Smooth muscle cell (in vitro differentiated cells): ENCODE data around the gene GRIN2D. TPM values are rescaled to one million over a fixed set of nuclear protein-coding genes. Genes with fewer than 3 reads are reported as not detected.

Experiments
- DNase-seq: peaks from one replicate; lab custom pipeline; 2025; ENCODE audit not compliant: unreplicated experiment; lab: John Stamatoyannopoulos, UW
- H2AFZ ChIP-seq: fragments of 200-600 bp; sonication (generic); 2 replicates; pipeline ENCODE4 v1.6.0; 2016; ENCODE audit warnings: antibody characterized with exemption, low read depth, mild to moderate bottlenecking
- H3F3A ChIP-seq: fragments of 200-600 bp; sonication (generic); 2 replicates; pipeline ENCODE4 v1.6.0; 2017; ENCODE audit warnings: antibody characterized with exemption, low read depth
- H3K27ac ChIP-seq: fragments of 200-600 bp; sonication (generic); 2 replicates; pipeline ENCODE4 v1.5.1; 2016; ENCODE audit warnings: low read depth, mild to moderate bottlenecking
- H3K27me3 ChIP-seq: fragments of 200-600 bp; sonication (generic); 2 replicates; pipeline ENCODE4 v1.6.1; 2016; ENCODE audit warnings: low read depth, mild to moderate bottlenecking
- H3K36me3 ChIP-seq: fragments of 200-600 bp; sonication (generic); 2 replicates; pipeline ENCODE4 v1.5.1; 2016; ENCODE audit warnings: low read depth
- H3K4me1 ChIP-seq: fragments of 200-600 bp; sonication (generic); 2 replicates; pipeline ENCODE4 v1.5.1; 2016; ENCODE audit warnings: low read depth
- H3K4me2 ChIP-seq: fragments of 200-600 bp; sonication (generic); 2 replicates; pipeline ENCODE4 v1.6.0; 2016; ENCODE audit warnings: mild to moderate bottlenecking
- H3K4me3 ChIP-seq: fragments of 200-600 bp; sonication (generic); 2 replicates; pipeline ENCODE4 v1.5.1; 2016; ENCODE audit warnings: mild to moderate bottlenecking
- H3K79me2 ChIP-seq: fragments of 200-600 bp; sonication (generic); 2 replicates; pipeline ENCODE4 v1.6.0; 2016; ENCODE audit warnings: low read depth, mild to moderate bottlenecking
- H3K9ac ChIP-seq: fragments of 200-600 bp; sonication (generic); 2 replicates; pipeline ENCODE4 v1.6.0; 2016; ENCODE audit warnings: low read depth
- H3K9me3 ChIP-seq: fragments of 200-600 bp; sonication (generic); replicated peaks from 2 replicates; pipeline ENCODE4 v1.5.1; 2016; ENCODE audit warnings: low read depth
- H4K20me1 ChIP-seq: fragments of 200-600 bp; sonication (generic); 2 replicates; pipeline ENCODE4 v1.6.0; 2016; ENCODE audit warnings: low read depth
- WGBS: methylation state at CpG from one replicate; pipeline ENCODE4 v1.1.7; 2016; ENCODE audit warnings: low lambda C conversion rate; 5-methylcytosine and 5-hydroxymethylcytosine counted together
- polyA plus RNA-seq: library from polyadenylated mRNA; unstranded; fragments of >200 nt; fragmentation: Nextera tagmentation; extraction: Ambion mirVana; gene quantifications from 2 replicates; pipeline ENCODE4 v1.2.1, GENCODE V29; 2016
- total RNA-seq: library from RNA; depleted of rRNA; stranded (reverse); fragments of >200 nt; gene quantifications from 2 replicates; pipeline ENCODE4 v1.2.3, GENCODE V29; 2014
- TF ChIP-seq, protein P1 (sequence below): fragments of 200-600 bp; sonication (generic); IDR thresholded peaks from 2 replicates; pipeline ENCODE4 v1.5.1; 2017; ENCODE audit warnings: borderline replicate concordance, mild to moderate bottlenecking, antibody characterized with exemption; ENCODE audit not compliant: insufficient read depth, poor library complexity, severe bottlenecking

Gene GRIN2D
- total and polyA plus RNA-seq, 2 experiments from 2014 or later: 4.0 to 10.7 TPM

- H3K4me1 ChIP-seq: no peaks in the 10 kb centered on the region
- peak overlapping the region; percentile 85 for H2AFZ ChIP-seq
- no peaks in the 10 kb centered on the region for H3K27me3 ChIP-seq
- peak; percentile 58 for DNase-seq
- TF ChIP-seq, protein P1, sequence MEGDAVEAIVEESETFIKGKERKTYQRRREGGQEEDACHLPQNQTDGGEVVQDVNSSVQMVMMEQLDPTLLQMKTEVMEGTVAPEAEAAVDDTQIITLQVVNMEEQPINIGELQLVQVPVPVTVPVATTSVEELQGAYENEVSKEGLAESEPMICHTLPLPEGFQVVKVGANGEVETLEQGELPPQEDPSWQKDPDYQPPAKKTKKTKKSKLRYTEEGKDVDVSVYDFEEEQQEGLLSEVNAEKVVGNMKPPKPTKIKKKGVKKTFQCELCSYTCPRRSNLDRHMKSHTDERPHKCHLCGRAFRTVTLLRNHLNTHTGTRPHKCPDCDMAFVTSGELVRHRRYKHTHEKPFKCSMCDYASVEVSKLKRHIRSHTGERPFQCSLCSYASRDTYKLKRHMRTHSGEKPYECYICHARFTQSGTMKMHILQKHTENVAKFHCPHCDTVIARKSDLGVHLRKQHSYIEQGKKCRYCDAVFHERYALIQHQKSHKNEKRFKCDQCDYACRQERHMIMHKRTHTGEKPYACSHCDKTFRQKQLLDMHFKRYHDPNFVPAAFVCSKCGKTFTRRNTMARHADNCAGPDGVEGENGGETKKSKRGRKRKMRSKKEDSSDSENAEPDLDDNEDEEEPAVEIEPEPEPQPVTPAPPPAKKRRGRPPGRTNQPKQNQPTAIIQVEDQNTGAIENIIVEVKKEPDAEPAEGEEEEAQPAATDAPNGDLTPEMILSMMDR: no peak
- H3K79me2 ChIP-seq: no peaks in the 10 kb centered on the region
- H4K20me1 ChIP-seq: no peaks in the 10 kb centered on the region
- H3F3A ChIP-seq: no peaks in the 10 kb centered on the region
- H3K27ac ChIP-seq: peak overlapping the region; percentile 42
- peak overlapping the region; percentile 54 for H3K4me3 ChIP-seq
- peak overlapping the region; percentile 41 for H3K9ac ChIP-seq
- H3K9me3 ChIP-seq: no peaks in the 10 kb centered on the region
- peak overlapping the region; percentile 91 for H3K4me2 ChIP-seq
- no peaks in the 10 kb centered on the region for H3K36me3 ChIP-seq
- WGBS: 6% methylated on average over 26 of the region's 26 CpGs
Observed at GRCh38 chr19:48362716-48363499, 30.6 kb upstream of the GRIN2D start.

DNA sequence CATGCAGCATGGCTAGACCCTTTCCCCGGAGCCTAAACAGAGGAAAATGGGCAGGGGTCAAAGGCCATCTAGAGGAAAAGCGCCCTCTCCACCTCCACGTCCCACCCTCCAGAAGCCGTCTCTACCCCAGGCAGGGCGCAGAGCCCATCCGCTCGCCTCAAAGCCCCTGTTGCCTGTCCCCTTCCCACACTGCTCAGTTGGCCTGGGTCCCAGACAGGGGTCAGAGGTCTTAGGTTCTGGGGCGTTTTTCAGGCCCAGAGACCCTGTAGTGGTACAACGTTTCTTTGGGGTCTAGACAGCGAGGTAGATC, 30.0 kb upstream of the GRIN2D start:
- TF ChIP-seq, protein P1: no peak

DNA sequence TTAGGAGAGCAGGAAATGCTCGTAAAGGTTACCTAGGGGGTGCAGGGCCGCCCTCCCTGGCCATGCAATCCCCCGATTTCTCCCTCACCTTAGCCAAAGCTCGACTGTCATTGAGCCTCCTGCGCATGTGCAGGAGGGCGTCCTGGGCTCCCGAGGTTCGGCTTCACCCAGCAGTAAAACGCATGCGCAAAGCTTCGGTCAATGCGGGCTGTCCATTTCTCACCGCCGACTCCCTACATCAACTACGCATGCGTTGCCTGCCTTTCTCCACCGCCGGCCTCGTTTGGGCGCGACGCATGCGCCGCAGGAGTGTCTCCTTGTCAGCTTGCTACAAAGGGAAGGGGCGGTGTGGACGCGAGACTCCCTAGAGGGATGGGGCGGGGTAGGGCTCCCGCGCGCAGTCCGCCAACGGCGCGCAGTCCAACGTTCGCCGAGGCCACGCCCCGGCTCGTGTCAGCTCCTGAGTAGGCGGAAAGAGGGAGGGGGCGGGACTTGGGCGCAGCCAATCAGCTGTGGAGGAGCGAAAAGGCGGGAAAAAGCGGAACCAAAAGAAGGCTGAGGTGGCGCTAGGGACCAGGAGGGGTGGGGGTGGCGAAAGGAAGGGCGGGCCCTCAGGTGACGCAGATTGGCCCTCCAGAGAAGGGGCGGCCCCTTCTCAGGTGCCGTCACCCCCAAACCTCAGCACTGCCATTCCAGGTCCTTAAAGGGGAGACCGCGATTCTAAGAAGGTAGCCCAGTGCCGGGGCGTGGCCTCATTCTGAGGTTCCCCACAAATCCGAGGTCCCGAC, 29.5 kb upstream of the GRIN2D start, which contains the start of the genes SYNGR4 and TMEM143:
Gene SYNGR4 (plus strand): TSS at position 558 of the 788 bp plus-strand sequence. CDS start 1,476 bp downstream, outside the sequence.
Gene TMEM143 (minus strand): TSS at position 131 of the 788 bp plus-strand sequence. CDS start 20 bp downstream, at position 111.
- Histone ChIP-seq H3K79me2 (no peaks in the 10 kb centered on the region), H3K27ac (peak within 1 kb of the TSS; percentile 42), H3K9ac (peak within 1 kb of the TSS; percentile 41), H3F3A (no peaks in the 10 kb centered on the region), H2AFZ (peak within 1 kb of the TSS; percentile 85), H3K9me3 (no peaks in the 10 kb centered on the region), H3K36me3 (no peaks in the 10 kb centered on the region), H3K27me3 (no peaks in the 10 kb centered on the region), H3K4me2 (peak within 1 kb of the TSS; percentile 91), H3K4me1 (no peaks in the 10 kb centered on the region), H3K4me3 (peak within 1 kb of the TSS; percentile 54), H4K20me1 (no peaks in the 10 kb centered on the region)
- DNase-seq: peak; percentile 92
- TF ChIP-seq, protein P1: no peak
- 6% methylated on average over 59 of the region's 59 CpGs for WGBS

More for the DNA sequence above, 30.0 kb upstream of the GRIN2D start:
- no peaks in the 10 kb centered on the region for H3K4me1 ChIP-seq
- no peaks in the 10 kb centered on the region for H3K36me3 ChIP-seq
- H3K27ac ChIP-seq: peak overlapping the region; percentile 42
- H3K4me2 ChIP-seq: peak overlapping the region; percentile 91
- H3K27me3 ChIP-seq: no peaks in the 10 kb centered on the region
- no peaks in the 10 kb centered on the region for H3K79me2 ChIP-seq
- H3K9me3 ChIP-seq: no peaks in the 10 kb centered on the region
- H3K9ac ChIP-seq: peak overlapping the region; percentile 41
- H4K20me1 ChIP-seq: no peaks in the 10 kb centered on the region
- H3K4me3 ChIP-seq: peak overlapping the region; percentile 54
- DNase-seq: no peak
- peak overlapping the region; percentile 85 for H2AFZ ChIP-seq
- WGBS: 7% methylated on average over 9 of the region's 10 CpGs
- no peaks in the 10 kb centered on the region for H3F3A ChIP-seq
